HG03521 (cell line): Measurements from ENCODE around the gene SLC17A8.
"Not testable (repeated sequence)": the region's sequence is repeated elsewhere in the genome, so short reads cannot be mapped to it uniquely, and the experiment has no call there.

Experiments used
- ATAC-seq: cut with Tn5 transposase; IDR thresholded peaks from one replicate; pipeline ENCODE4 v1.9.1; 2021; ENCODE audit warnings: mild to moderate bottlenecking, moderate library complexity; ENCODE audit not compliant: unreplicated experiment

SLC17A8 gene

DNA sequence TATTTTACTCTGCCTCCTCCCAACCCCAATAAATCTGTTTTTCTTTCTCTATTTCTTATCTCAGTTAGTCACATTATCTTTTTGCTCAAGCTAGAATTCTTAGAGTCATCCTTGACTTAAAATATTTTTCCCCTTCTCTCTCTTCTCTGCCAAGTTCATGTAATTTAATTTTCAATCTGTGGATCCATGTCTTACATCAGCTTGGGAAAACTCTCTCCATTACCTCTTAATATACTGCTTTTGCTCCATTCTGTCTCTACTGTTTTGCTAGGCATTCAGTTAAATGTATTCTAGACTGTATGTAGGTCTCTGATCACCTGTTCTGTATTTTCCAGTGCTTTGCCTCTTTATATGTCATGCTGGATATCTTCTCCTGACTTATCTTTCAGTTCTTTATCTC lies 65.8 kb downstream of the SLC17A8 start:
- no peak for ATAC-seq

DNA sequence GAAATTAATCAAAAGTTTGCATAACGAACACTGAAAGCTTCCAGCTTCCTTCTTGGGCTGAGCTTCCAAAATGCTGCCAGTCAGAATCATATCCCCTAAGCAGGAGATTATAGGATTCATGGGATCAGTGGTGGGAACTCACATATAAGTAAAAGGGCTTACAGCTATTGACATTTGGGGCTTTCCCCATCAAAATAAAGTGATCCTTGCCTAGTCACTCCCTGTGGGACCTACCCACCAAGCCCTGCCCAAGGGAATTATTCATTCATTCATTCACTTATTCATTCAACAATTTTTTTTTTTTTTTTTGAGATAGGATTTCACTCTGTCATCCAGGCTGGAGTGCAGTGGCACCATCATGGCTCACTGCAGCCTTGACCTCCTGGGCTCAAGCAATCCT lies 69.3 kb downstream of the SLC17A8 start:
- ATAC-seq, result no peak

DNA sequence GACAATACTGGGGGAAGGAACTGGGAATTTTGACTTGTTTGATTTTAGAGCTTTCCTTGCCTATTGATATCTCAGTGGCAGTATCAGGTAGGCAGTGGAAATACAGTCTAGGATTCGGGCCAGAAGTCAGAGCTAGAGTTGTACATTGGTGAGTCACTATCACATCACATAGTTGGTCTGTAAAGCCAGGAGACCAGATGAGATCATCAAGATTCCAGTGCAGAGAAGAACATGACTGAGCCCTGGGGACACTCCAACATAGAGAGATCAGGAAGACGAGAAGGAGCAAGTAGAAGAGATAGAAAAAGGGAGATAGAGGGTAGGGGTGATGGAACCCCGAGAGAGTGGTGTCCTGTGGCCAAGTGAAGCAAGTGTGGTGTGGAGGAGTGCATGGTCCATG lies 70.2 kb downstream of the SLC17A8 start:
- no peak for ATAC-seq

DNA sequence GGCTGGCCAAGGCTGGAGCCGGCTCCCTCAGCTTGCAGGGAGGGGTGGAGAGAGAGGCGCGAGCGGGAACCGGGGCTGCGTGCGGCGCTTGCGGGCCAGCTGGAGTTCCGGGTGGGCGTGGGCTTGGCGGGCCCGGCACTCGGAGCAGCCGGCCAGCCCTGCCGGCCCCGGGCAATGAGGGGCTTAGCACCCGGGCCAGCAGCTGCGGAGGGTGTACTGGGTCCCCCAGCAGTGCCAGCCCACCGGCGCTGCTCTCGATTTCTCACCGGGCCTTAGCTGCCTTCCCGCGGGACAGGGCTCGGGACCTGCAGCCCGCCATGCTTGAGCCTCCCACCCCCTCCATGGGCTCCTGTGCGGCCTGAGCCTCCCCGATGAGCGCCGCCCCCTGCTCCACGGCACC lies 73.4 kb downstream of the SLC17A8 start:
- not testable (repeated sequence) for ATAC-seq

DNA sequence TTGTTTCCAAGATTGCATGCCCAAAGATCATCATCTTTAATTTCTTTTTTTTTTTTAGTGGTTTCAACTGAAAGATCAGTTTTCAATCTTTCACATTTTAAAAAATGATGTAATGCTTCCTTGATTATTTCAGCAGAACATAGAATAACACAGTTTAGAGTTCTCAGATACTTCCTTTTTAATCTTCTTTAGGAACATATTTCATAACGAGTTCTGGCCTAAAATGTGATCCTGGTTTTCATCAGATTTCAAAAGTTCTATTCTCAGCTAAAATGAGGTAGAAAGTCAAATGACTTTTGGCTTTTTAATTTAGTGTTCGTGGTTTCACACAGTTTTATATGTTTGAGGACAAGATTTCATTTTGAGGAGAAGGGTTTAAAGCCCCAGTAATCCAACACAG lies 76.8 kb downstream of the SLC17A8 start:
- ATAC-seq, result no peak

DNA sequence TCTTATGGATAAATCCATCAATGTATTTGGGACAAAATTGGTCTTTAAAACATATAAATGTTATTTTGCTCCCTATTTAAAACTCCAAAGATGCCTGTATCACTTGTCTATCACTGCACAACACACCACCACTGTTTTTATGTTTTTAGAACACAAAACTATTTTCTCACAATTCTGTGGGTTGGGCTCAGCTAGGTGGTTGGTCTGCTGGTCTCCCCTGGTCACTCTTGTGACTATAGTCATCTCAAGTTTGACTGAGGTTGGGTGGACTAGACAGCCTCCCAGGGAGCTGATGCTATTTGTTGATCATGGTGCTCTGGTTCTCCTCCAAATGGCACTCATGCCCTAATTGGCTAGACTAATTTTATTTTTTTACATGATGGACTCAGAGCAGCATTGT lies 77.3 kb downstream of the SLC17A8 start:
- ATAC-seq, result no peak

DNA sequence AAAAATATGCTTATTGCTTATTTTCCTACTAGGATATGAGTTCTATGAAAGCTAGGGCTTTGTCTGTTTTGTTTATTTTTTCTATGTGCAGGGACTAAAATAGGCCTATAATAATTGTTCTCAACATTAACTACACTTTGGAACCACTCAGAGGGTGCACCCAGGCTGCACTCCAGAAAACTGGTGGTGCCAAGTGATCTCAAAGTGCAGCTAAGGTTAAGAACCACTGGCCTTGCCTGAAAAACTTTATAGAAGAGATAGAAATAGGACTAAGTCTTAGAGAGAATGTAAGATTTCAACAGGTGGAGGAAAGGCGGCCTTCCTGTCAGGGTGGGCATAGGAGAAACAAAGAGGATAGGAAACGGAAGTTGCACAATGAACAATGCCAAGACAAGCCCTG lies 79.1 kb downstream of the SLC17A8 start:
- no peak for ATAC-seq

DNA sequence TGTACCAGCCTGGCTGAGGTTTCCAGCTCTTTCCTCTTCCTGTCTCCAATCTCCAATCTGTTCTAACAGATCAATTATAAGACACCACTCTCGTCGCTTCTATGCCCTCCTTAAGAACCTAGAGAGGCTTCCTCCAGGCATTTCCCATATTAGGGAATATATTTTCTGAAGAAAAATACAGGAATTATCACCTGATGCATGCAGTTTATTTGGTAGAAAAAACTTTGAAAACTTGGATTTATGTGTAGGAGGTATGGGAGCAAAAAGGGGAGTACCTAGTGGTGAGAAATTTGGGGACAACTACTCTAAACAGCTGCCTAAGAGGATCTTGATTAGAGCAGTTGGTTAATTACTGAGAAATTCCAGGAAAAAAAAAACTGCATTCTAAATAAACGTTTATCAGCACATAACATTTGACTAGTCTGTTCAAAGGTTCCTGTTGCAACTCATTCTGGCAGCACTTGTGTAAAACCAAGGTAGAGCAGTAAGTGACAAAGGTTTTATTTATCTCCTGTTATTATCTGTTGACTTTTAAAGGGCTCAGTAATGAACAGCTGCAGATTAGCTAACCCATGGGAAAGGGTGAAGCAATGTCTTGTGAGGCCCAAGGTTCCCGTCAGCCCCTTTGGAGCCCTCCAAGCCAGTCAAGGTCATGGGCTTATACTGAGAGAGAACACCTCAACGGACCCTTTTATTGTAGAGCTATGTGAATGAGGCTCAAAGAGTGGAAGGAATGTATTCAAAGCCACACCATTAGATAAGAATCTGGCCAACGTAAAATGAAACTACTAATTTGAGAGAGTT lies 80.4 kb downstream of the SLC17A8 start:
- no peak for ATAC-seq

DNA sequence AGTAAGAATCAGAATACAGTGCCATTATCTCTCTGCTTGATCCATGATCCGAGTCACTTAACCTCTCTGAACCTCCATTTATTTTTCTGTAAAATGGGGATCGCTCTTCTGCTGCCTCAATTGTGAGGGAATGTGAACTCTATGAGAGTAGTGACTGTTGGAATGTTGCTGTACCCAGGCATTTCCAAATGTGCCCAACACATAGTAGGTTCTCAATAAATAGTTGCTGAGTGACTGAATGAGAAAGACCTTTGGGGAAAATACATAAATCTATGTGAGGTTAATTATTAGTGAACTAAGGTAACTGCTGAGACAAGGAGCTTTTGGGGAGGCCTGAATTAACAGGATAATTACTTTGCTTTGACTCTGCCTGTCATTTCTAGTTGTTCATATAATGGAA lies 82.9 kb downstream of the SLC17A8 start:
- ATAC-seq, result no peak

DNA sequence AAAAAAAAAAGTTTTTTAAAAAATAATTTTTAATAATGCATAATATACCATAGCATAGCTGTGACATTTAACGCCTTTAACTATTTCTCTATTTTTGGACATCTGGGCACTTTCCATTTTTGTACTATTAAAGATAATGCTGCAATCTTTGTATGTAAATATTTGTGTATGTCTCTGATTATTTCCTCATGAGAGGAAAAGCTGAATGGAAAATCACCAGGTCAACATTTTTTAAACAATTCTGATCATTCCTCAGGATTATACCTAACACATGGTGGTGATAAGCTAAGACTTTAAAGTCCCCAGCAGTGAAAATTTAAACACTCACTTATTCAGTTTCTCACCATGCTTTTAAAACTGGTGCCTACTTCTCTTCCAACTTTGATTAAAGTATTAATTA lies 85.5 kb downstream of the SLC17A8 start:
- no peak for ATAC-seq

DNA sequence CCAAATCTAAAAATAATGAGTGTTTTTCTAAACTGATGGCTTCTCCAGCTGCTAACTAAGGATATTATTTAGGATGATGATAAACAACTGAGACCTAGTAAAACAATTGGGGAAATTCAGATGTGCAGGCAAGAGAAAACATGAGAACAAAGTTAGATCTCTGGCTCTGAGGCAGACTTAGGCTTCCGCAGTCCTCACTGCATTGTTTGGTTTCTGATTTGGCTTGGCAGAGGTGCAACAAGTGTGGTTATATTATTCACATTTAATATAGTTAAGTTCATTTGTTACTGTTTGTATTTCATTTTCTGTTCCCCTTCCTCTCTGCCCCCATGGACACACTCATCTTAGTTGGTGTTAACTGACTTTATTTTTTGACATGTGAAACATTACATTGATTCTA lies 86.6 kb downstream of the SLC17A8 start:
- ATAC-seq, result no peak

DNA sequence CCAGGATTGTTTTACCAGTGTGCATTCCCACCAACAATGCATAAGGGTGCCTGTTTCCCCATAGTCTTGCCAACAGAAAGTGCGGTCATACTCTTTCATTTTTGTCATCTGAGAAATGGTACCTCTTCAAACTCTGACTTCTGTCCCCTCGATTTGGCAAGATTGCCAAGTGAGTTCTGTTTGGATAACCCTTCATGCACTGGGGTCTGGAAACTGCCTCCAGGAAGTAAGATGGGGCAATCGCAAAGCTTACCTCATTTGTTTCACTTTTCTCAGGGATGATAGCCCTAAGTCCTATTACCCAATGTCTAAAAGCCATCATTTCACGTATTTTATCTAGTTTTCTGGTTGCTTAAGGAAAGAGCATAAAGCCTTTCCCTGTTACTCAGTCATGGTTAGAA lies 88.2 kb downstream of the SLC17A8 start:
- ATAC-seq, result no peak

DNA sequence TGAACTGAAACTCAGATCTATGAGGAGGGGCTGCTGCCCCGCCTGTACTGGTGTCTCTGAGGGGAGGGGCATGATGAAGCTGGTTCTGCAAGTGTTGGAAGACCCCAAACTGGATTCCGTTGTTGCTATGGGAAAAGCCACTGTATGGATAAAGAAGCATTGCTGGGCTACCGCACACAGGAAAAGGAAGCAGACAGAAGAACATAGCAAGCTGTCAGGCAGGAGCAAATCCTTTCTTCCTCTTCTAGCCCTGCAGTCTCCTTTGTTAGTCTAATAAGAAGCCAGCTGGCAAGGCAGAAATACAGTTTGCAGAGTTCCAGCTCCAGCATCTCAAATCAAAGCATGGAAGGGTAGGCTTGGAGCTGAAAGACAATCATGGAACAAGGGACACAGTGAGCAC lies 90.5 kb downstream of the SLC17A8 start:
- ATAC-seq, result no peak

DNA sequence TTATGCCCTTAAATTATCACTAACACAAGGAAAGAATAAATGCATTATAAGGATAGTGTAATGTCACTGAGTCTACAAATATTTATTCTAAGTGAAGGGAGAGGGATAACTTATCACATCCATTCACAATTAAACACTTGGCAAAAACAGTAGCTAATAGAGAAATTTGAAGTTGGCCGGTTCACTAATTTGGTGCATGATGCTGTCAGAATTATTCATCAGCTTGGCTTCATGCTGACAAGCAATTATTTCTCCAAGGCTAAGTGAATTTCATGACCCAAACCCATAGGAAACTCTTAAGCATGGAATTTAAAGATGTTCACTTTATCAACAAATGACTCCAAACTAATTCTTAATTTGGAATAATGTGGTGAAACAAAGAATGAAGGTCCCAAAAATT lies 91.8 kb downstream of the SLC17A8 start:
- no peak for ATAC-seq

DNA sequence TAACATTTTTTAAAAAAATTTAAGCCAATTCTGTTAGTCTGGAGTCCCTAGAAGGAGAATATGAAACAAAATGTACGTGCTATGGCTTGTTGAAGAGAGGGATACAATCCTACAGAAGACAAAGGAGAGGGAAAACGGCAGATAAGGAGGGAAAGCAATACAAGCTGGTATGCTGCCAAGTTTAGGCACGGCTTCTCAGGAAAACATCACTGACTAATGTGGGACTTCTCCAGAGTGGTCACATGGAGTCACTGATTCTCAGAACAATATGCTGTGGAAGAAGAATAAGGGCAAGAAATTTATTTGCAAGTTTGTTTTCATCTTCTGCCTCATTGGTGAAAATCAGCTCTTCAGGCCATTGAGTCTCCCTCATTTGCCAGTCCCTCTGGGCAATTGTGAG lies 93.9 kb downstream of the SLC17A8 start:
- no peak for ATAC-seq

DNA sequence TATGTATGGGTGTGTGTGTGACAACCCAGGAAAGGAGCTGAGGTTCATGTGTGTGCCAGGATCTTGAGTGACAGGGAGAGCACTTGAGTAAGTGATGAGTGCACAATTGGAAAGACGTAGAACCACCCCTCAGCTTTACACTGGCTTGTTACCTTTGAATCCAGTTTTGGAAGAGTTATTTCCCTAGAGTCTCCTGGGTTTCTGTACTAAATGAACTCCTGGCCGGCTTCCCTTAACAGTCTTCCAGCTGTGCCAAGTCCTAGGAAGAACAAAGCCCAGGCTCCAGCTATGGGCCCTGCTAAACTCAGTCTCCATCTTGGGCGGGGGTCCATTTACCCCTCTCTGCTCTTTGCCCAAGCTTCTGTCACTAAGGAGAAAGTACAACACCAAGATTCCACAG lies 97.1 kb downstream of the SLC17A8 start:
- no peak for ATAC-seq

DNA sequence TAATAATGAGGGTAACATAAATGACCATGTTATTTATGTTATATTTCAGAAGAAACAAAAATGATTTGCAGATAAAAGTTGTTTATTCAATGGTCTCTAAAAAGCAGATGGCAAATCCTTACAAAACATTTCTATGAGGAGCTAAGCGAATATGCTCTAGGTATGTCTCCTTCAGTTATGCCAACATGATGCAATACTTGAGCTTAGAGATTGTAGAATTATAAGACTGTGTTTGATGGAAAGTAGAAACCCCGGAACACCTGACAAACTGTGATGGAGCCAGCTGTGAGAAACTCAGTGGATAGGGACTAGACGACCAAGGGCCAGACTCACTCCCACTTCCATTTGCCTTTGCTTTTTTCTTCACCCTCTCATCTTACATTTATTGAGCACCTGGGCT lies 99.0 kb downstream of the SLC17A8 start:
- no peak for ATAC-seq

DNA sequence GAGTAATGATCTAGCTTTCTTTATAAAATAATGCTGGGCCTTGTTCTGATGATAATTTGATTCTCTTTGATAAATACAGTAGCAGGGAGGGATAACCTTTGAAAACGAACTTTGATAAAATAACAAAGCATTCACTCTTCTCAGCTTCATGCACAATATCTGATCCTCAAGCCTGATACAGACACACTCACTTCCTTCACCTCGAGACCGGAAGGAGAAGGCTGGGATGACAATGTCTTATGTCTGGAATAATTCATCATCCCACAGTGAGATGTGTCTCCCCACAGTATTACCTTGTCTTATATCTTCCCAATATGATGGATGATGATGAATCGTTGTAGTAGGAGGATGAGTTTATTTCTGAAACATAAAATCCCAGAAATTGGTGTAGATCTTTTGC lies 101.3 kb downstream of the SLC17A8 start:
- ATAC-seq, result no peak

DNA sequence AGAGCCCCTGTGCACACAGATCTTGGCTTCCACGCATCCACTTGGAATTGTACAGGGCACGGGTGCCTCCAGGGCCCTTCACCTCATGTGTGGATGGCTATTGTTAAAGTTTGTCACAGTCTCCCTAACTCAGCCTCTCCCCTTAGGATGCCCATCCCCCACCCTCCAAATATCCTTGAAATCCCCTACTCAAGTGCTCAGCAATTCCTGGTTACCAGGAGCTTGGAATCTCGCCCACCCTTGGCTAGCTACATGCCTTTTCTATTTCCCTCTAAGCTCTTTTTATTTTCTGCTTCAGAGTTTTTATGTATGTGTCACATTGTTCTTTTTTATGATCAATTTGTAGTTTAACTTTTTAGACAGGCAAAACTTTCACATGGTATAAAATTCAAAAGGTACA lies 103.8 kb downstream of the SLC17A8 start:
- ATAC-seq, result no peak

DNA sequence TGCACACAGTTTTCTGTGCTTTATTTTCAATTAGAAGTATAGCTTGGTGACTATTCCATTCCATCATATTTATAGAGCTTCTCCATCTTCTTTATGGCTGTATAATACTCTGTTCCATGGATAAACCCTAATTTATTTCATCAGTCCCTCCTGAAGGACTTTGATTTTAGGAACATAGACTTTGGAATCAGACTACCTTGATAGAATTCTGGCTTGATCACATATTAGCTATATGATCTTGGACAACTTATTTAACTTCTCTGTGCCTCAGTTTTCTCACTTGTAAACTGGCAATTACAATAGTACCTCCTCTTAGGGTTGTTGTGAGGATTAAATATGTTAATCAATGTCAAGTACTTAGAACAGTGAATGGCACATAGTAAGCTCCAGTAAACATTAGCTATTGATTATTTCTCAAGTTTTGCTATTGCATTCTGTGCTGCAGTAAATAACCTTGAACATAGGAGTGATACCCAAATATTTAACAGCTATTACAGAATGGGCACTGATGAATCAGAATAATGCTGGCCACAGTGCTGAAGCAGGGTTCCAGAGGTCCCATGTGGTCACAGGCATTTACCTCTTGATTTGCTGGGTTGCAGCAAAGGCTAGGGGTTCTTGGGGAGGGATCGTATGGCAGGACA lies 104.6 kb downstream of the SLC17A8 start:
- no peak for ATAC-seq

DNA sequence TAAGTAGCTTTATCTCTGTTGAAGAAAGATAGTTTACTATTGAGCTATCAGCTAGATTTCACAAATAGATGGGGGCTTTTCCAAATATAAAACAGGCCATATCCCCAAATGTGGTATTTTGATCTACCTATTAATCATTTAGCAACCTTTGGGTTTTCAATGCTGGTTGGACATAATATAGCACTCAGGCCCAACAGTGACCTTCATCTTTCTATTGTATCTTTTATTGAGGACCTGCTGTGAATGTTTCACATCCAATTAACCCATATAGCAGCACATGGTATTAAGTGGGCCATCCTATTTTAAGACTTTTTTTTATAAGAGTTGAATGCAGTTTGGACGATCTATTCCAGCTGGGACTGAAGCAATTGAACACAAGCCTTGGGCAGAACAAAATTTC lies 106.8 kb downstream of the SLC17A8 start:
- ATAC-seq, result no peak

DNA sequence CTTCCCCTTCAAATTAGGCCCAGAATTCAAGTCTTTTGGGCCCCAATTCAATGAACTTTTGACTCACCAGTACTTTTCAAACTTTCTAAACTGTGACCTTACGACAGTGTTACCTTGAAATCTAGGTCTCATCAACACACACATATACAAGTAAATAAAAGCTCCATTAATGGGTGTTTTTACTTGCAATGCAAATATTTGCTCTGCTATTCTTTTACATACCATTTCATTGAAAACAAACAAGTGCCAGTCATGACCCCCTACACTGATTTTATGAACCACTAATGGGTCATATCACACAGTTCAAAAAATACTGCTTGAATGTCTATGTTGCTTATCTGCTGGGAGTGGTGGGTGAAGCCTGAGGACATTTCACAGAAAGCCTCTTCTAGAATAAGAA lies 107.7 kb downstream of the SLC17A8 start:
- ATAC-seq, result no peak

DNA sequence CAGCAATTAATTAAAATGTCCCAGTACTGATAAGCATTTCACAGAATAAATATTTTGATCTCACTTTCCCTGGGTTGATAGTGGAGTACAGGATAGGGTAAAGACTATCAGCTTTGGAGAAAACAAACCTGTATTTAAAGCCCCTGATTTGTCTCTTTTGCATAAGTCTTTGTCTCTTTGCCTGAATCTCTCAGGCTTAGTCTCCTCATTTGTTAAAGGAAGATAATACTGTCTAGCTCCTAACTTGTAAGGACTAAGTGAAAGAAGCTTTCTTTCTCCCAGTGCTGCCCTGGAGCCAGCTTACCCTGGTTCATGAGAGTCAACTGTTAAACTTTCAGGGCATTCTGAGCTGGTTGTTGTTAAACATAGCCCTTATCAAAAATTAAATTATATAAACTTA lies 111.3 kb downstream of the SLC17A8 start:
- no peak for ATAC-seq
